ENCODE data around the gene TFF3. TPM values are rescaled to one million over a fixed set of nuclear protein-coding genes. Genes with fewer than 3 reads are reported as not detected.

Gene TFF3
- total RNA-seq, 1 donor, result not detected

- no peaks in the 10 kb centered on the region for H3K9me3 ChIP-seq (ENCODE audit: low read depth, low read length)
- no peak overlapping the region for H3K4me3 ChIP-seq (ENCODE audit: low read length)
- peaks cover 21% of the 10 kb centered on the region for H3K4me1 ChIP-seq (ENCODE audit: insufficient read depth, low read length)
- H3K27me3 ChIP-seq (ENCODE audit: insufficient read depth, low read length), result no peaks in the 10 kb centered on the region
These were observed 2.9 kb upstream of the TFF3 start for GRCh38 chr21:42317826-42318746.

GRCh38 chr21:42317341-42317741 is 2.1 kb upstream of the TFF3 start:
- H3K4me1 ChIP-seq (ENCODE audit: insufficient read depth, low read length), result peaks cover 21% of the 10 kb centered on the region
- H3K4me3 ChIP-seq (ENCODE audit: low read length), result no peak overlapping the region
- no peaks in the 10 kb centered on the region for H3K27me3 ChIP-seq (ENCODE audit: insufficient read depth, low read length)

GRCh38 chr21:42316891-42317290 is 1.7 kb upstream of the TFF3 start:
- Histone ChIP-seq H3K9me3 (ENCODE audit: low read depth, low read length) (no peaks in the 10 kb centered on the region), H3K27me3 (ENCODE audit: insufficient read depth, low read length) (no peaks in the 10 kb centered on the region), H3K4me3 (ENCODE audit: low read length) (no peak overlapping the region), H3K4me1 (ENCODE audit: insufficient read depth, low read length) (peaks cover 21% of the 10 kb centered on the region)

More at GRCh38 chr21:42317341-42317741, 2.1 kb upstream of the TFF3 start:
- no peaks in the 10 kb centered on the region for H3K9me3 ChIP-seq (ENCODE audit: low read depth, low read length)

- Histone ChIP-seq H3K4me3 (ENCODE audit: low read length) (no peak overlapping the region), H3K4me1 (ENCODE audit: insufficient read depth, low read length) (peaks cover 19% of the 10 kb centered on the region), H3K27me3 (ENCODE audit: insufficient read depth, low read length) (no peaks in the 10 kb centered on the region), H3K9me3 (ENCODE audit: low read depth, low read length) (no peaks in the 10 kb centered on the region)
These were observed 453 bp downstream of the TFF3 start for GRCh38 chr21:42314616-42315295.

DNA sequence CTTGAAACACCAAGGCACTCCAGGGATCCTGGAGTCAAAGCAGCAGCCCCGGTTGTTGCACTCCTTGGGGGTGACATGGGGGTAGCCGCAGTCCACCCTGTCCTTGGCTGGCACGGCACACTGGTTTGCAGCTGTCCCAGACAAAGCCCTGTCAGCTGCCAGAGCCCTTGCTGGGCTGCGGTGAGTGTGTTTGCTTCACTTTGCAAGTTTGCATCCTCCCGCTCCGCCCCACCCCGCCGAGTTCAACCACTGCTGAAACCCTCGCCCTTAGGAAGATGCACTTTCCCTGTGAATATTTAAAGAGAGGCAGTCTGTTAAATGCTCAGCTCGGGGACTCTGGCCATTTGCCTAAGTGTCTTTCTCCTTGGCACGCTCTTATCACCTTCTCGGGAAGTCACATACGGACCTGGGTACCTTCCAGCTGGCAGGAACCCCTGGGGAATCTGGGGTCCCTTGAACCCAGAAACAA is 1.7 kb downstream of the TFF3 start:
- Histone ChIP-seq H3K9me3 (ENCODE audit: low read depth, low read length) (no peaks in the 10 kb centered on the region), H3K4me3 (ENCODE audit: low read length) (no peak overlapping the region), H3K4me1 (ENCODE audit: insufficient read depth, low read length) (peaks cover 19% of the 10 kb centered on the region), H3K27me3 (ENCODE audit: insufficient read depth, low read length) (no peaks in the 10 kb centered on the region)

DNA sequence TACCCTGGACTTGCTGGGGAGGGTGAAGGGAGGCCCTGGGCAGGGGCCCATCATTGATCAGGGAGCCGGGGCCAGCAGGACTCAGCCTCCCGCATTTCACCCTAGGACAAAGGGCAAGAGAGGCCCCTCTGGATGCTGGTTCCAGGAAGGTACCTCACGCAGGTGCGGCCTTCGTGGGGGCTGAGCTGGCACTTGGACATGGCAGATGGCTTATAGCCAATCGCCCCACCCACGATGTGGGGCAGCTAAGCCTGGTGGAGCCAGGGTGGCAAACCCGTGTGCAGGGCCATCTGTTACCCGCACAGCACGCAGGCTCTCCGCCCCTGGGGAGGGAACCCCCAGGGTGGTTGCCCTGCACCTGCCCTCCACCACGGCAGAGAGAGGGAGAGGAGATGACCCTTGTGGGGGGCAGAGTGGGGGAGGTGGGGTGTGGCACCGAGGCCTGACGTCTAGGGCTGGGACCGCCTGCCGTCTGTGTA is 2.5 kb downstream of the TFF3 start:
- no peaks in the 10 kb centered on the region for H3K27me3 ChIP-seq (ENCODE audit: insufficient read depth, low read length)
- H3K4me3 ChIP-seq (ENCODE audit: low read length), result no peak overlapping the region
- no peaks in the 10 kb centered on the region for H3K9me3 ChIP-seq (ENCODE audit: low read depth, low read length)
- H3K4me1 ChIP-seq (ENCODE audit: insufficient read depth, low read length), result peaks cover 24% of the 10 kb centered on the region

DNA sequence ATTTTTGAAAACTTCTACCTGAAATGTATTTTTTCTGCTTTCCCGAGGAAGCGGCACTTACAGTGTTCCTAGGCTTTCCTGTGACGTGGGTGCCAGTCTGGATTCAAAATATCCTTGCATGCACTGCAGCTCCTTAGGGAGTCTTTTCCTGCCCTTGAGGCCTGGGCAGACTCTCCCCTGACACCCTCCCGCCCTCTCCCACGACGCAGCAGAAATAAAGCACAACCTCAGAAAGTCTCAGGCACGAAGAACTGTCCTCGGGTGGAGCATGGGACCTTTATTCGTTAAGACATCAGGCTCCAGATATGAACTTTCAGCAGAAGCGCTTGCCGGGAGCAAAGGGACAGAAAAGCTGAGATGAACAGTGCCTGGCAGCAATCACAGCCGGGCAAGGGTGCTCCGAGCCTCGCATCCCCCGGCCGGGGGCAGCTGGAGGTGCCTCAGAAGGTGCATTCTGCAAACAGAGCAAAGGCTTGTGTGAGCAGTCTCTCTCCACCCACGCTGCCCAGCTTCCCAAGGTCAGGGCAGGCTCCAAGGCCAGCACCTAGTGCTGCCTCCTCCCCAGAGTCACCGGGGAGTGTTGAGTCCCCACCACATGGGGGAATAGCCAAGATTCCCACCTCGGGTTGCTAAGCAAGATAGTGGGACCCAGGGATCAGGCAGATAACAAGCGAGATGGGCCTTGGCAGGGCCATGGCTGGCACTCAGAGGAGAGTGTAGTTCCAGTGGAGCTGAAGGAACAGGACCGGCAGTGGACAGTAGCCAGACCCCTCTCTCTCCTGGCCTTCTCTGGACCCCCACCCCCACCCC is 3.2 kb downstream of the TFF3 start:
- peaks cover 24% of the 10 kb centered on the region for H3K4me1 ChIP-seq (ENCODE audit: insufficient read depth, low read length)
- no peak overlapping the region for H3K4me3 ChIP-seq (ENCODE audit: low read length)
- no peaks in the 10 kb centered on the region for H3K9me3 ChIP-seq (ENCODE audit: low read depth, low read length)
- H3K27me3 ChIP-seq (ENCODE audit: insufficient read depth, low read length), result no peaks in the 10 kb centered on the region

DNA sequence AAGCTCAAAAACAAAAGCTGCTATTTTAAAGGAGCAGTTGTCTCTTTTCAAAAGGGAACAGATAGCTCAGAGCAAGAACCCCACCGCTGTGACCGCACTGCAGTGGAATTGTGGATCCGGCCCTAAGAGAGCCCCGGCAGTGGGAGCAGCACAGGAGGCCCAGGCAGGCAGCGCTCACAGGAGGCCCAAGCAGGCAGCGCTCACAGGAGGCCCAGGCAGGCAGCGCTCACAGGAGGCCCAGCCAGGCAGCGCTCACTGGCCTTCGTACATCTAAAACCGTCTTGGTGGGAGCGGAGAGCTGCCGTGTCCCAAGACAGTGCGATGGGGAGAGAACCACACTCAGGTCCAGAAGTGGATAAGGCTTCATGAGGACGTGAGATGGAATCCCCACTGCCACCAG is 4.0 kb downstream of the TFF3 start:
- H3K4me1 ChIP-seq (ENCODE audit: insufficient read depth, low read length), result peaks cover 28% of the 10 kb centered on the region
- no peaks in the 10 kb centered on the region for H3K27me3 ChIP-seq (ENCODE audit: insufficient read depth, low read length)
- no peaks in the 10 kb centered on the region for H3K9me3 ChIP-seq (ENCODE audit: low read depth, low read length)
- H3K4me3 ChIP-seq (ENCODE audit: low read length), result no peak overlapping the region

GRCh38 chr21:42310411-42311001 is 4.7 kb downstream of the TFF3 start:
- H3K4me1 ChIP-seq (ENCODE audit: insufficient read depth, low read length), result peaks cover 28% of the 10 kb centered on the region
- H3K9me3 ChIP-seq (ENCODE audit: low read depth, low read length), result no peaks in the 10 kb centered on the region
- H3K27me3 ChIP-seq (ENCODE audit: insufficient read depth, low read length), result no peaks in the 10 kb centered on the region

GRCh38 chr21:42309753-42310213 is 5.4 kb downstream of the TFF3 start:
- Histone ChIP-seq H3K4me1 (ENCODE audit: insufficient read depth, low read length) (peaks cover 28% of the 10 kb centered on the region), H3K9me3 (ENCODE audit: low read depth, low read length) (no peaks in the 10 kb centered on the region), H3K27me3 (ENCODE audit: insufficient read depth, low read length) (no peaks in the 10 kb centered on the region), H3K4me3 (ENCODE audit: low read length) (no peak overlapping the region)

More at GRCh38 chr21:42310411-42311001, 4.7 kb downstream of the TFF3 start:
- no peak overlapping the region for H3K4me3 ChIP-seq (ENCODE audit: low read length)

- H3K9me3 ChIP-seq (ENCODE audit: low read depth, low read length), result no peaks in the 10 kb centered on the region
These were observed 6.1 kb downstream of the TFF3 start for GRCh38 chr21:42308914-42309752.

DNA sequence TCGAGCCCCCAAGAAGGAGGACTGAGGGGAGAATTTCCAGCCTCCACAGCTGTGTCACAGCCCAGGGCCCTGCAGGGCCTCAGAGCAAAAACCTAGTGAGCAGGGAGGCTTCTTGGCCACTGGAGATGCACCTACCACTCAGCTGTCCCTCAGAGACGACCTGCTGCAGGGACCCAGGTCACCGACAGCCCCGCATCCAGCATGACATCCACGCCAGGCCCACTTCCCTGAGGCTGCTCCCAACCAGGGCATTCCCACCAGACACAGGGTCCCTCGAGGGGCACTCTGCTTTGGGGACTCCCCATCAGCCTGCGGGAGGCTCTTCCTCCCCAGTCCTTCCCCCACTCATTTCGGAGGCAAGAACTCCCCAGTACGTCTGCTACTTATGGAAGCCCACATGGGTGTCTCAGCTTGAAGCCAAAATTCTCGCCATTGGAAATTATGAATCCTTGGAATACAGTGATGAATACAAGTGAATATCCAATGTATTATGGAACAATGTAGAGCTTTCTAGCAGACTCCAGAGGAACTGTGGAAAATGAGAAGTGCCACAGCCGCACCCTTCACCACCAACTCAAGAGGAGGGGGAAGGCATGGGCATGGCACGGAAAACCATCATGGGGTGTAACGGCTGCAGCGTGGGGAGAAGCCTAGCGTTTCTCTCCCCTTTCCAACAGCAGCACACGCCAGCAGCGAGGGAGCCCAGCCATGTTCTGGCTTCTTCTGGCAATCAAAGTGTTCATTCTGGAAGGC is 6.9 kb downstream of the TFF3 start:
- Histone ChIP-seq H3K9me3 (ENCODE audit: low read depth, low read length) (no peaks in the 10 kb centered on the region), H3K4me3 (ENCODE audit: low read length) (no peak overlapping the region), H3K27me3 (ENCODE audit: insufficient read depth, low read length) (no peaks in the 10 kb centered on the region), H3K4me1 (ENCODE audit: insufficient read depth, low read length) (peaks cover 28% of the 10 kb centered on the region)

More at GRCh38 chr21:42308914-42309752, 6.1 kb downstream of the TFF3 start:
- H3K27me3 ChIP-seq (ENCODE audit: insufficient read depth, low read length), result no peaks in the 10 kb centered on the region
- H3K4me1 ChIP-seq (ENCODE audit: insufficient read depth, low read length), result peaks cover 28% of the 10 kb centered on the region
- no peak overlapping the region for H3K4me3 ChIP-seq (ENCODE audit: low read length)

DNA sequence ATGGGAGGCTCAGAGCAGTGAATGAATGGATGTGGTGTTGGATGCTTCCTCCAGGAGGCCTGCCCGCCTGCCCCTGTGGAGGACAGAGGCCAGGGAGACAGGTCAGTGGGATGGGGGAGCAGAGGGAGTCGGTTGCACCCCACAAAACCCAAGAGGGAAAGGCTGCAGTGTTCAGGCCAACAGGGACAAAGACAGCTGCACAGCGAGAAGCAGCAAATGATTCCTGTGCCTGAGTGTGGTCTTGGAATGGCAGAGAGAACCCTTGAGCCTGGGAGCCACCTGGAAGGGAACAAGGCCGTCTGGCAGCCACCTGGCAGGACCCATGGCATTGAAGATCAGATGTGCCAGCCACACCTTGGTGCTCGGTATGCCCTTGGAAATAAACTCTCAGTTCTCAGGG is 8.1 kb downstream of the TFF3 start:
- Histone ChIP-seq H3K9me3 (ENCODE audit: low read depth, low read length) (no peaks in the 10 kb centered on the region), H3K4me3 (ENCODE audit: low read length) (no peak overlapping the region), H3K4me1 (ENCODE audit: insufficient read depth, low read length) (peaks cover 28% of the 10 kb centered on the region), H3K27me3 (ENCODE audit: insufficient read depth, low read length) (no peaks in the 10 kb centered on the region)

All from mononuclear cell (primary cell).